D721Med (cell line): ENCODE measurements around the gene FANCF.

Experiments
- DNase-seq: peaks from one replicate; pipeline ENCODE4 v3.0.0; 2011; ENCODE audit warnings: low spot score; ENCODE audit not compliant: insufficient read length
- FAIRE-seq: peaks from 2 replicates; lab custom pipeline; 2011; peaks lifted over from hg19 to GRCh38; lab: Jason Lieb, UNC
- CTCF ChIP-seq: IDR thresholded peaks from 2 replicates; pipeline ENCODE4 v1.5.1; 2012; ENCODE audit warnings: mild to moderate bottlenecking, control low read depth; ENCODE audit not compliant: insufficient read depth; ENCODE audit errors: missing control alignments

Gene FANCF

DNA sequence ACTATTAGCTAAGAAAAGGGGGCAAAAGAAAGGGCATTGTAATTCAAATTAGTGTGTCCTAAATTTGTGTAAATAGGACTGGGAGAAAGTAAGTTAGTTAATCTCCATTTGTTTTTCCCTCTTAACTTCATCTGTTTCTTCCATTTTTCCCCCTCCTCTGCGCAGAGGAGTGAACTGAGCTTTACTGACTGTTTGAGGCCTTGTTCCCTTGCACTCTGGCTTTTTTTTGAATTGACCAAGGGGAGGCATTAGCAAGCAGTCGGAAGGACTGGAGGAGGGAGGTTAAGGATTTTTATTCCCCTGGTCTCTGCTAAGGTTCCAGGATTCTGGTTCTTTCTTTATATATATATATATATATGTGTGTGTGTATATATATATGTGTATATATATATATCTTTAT is 15.2 kb upstream of the FANCF start:
- TF ChIP-seq CTCF = no peak
- no peak for FAIRE-seq
- DNase-seq = no peak

GRCh38 chr11:22635689-22636088 is 10.1 kb upstream of the FANCF start:
- FAIRE-seq (no peak), DNase-seq (no peak)
- no peak for TF ChIP-seq CTCF

- no peak for DNase-seq
- TF ChIP-seq CTCF = no peak
- no peak for FAIRE-seq
Measured at GRCh38 chr11:22634897-22635629, 9.4 kb upstream of the FANCF start.

DNA sequence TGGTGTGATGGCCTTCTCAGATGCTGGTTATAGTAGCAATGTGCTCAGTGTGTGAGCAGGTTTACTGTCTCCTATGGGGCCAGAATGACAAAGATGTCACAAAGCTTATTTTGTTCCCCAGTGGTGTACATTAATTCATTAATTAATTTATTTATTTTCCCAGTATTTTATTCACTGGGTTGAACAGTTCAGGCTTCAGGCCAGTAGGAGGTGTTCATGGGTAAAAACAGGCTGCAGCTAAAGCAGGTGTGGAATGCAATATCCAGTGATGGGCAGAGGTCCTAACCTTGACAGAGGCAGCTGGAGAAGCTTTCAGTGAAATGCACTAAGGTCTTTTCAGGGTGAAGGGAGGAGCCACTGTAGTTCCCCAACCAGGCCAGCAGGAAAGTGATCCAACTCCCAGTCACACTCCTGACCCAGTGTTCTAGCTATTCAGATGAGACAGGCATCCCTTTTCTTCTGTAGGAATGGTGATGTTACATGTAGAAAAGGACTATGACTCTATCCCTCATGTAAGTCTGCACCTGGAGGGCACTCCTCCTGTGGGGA is 7.8 kb upstream of the FANCF start:
- no peak for TF ChIP-seq CTCF
- DNase-seq (no peak), FAIRE-seq (no peak)

GRCh38 chr11:22627421-22627820 is 1.8 kb upstream of the FANCF start:
- DNase-seq = no peak
- no peak for TF ChIP-seq CTCF
- FAIRE-seq = no peak

DNA sequence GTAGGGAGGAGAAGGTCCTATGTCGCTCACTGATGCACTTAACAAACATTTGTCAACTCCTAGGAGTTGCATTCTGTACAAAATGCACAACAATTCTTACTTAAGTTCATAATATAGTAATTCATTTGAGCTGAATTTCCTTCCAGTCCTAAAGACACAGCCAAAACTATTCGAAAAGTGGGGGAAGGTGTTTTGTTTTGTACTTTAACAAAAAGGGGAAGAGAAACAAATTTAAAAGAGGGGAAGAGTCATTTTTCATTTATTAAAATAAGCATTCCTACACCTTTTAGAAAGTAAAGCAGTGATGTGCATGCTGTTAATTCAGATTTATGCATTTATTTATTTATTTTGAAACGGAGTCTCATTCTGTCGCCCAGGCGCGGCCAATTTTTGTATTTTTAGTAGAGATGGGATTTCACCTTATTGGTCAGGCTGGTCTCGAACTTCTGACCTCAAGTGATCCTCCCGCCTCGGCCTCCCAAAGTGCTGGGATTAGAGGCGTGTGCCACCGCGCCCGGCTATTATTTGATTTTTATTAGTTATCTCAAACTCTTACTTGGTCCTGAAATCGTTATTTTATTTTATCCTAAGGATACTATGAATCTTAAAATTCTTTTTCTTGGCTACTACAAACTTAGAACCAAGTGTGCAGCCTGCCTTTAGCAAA is 1.1 kb upstream of the FANCF start:
- DNase-seq (no peak), FAIRE-seq (no peak)
- TF ChIP-seq CTCF = no peak
